T1000 (cell line): Measurements from ENCODE around the gene STKLD1.

Experiments used
- DNase-seq: peaks from one replicate; lab custom pipeline; 2025; ENCODE audit warnings: mixed read lengths; lab: John Stamatoyannopoulos, UW

Gene STKLD1

GRCh38 chr9:133417541-133418461, 41.6 kb downstream of the STKLD1 start, which contains the start of gene REXO4:
Gene REXO4, minus strand, starts transcription at chr9:133418010. Its CDS starts 166 bp downstream, at chr9:133417844.
- DNase-seq, result peak; percentile 82

GRCh38 chr9:133419005-133419404, 42.8 kb downstream of the STKLD1 start:
- no peak for DNase-seq

GRCh38 chr9:133420392-133420827, 44.2 kb downstream of the STKLD1 start:
- no peak for DNase-seq

DNA sequence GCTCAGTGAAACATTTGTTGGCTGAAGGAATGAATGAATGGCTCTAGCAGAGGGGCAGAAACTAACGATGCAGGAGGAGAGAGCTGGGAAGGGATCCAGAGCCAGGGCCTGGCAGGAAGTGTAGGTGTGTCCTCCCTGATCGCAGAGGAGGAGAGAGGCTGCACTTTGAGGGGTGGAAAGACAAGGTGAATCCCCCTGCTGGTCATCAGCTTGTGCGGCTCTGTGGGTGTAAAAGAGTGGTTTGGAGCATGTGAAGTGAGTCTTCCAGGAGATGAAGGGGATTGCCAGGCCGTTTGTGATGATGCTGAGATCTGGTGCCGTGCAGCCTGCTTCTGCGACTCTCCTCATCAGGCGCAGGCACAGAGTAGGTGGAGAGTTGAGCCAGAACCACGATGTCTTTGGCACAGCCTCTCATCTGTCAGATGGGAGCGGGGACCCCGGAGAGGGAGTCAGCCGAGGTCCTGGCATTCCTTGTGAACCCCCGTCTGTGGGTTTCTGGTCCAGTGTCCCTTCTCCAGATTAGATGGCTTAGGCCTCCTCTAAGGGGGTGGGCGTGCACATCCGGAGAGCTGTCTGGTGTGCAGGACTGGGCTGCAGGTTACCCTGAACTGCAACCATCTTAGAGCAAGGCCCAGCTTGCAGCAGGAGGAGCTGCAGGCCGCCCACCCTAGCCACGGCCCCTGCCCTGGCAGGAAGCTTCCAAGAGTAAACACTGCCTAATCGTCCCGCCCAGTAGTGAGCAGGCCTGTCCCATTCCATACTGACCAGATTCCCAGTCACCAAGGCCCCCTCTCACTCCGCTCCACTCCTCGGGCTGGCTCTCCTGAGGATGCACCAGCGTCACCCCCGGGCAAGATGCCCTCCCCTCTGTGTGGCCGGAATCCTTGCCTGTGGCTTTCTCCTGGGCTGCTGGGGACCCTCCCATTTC, 45.7 kb downstream of the STKLD1 start, which contains the start of gene ADAMTS13:
Gene ADAMTS13, plus strand, starts transcription at position 753 of the 928 bp plus-strand sequence. Its CDS starts 77 bp downstream, at position 830.
- DNase-seq, result no peak

- DNase-seq, result no peak
Measured at GRCh38 chr9:133423216-133423615, 47.0 kb downstream of the STKLD1 start.

DNA sequence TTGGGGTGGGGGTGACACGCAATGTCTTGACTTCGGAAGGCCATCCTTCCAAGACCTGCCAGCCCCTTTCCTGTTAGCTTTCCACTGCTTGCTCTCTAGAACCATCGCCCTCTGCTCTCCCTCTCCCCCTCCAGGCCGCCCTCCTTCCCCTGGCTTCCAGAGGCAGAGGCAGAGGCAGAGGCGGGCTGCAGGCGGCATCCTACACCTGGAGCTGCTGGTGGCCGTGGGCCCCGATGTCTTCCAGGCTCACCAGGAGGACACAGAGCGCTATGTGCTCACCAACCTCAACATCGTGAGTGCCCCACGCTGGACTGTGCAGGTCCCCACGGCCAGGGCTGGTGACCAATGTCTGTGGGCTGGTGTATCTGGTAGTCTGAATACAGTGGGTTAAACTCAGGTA, 48.0 kb downstream of the STKLD1 start:
- DNase-seq, result no peak

DNA sequence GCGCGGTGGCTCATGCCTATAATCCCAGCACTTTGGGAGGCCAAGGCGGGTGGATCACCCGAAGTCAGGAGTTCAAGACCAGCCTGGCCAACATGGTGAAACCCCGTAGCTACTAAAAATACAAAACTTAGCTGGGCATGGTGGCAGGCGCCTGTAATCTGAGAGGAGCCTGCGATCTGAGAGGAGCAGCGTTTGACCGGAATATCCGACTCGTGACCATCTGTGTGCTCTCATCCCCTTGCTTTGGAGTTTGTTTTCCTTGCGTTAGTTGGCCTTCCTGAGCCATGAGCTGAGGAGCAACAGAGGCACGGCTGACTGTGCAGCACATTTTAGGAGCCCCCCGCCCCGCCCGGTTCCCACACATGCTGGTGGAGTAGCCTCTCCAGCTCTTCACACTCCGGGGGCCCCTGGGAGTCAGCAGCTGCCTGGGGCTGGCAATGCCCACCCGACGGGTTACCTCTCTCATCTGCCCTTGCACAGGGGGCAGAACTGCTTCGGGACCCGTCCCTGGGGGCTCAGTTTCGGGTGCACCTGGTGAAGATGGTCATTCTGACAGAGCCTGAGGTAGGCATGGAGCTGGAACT, 49.0 kb downstream of the STKLD1 start:
- no peak for DNase-seq

- DNase-seq, result no peak
Measured at GRCh38 chr9:133426011-133426410, 49.8 kb downstream of the STKLD1 start.

GRCh38 chr9:133427658-133428348, 51.6 kb downstream of the STKLD1 start:
- DNase-seq, result no peak

DNA sequence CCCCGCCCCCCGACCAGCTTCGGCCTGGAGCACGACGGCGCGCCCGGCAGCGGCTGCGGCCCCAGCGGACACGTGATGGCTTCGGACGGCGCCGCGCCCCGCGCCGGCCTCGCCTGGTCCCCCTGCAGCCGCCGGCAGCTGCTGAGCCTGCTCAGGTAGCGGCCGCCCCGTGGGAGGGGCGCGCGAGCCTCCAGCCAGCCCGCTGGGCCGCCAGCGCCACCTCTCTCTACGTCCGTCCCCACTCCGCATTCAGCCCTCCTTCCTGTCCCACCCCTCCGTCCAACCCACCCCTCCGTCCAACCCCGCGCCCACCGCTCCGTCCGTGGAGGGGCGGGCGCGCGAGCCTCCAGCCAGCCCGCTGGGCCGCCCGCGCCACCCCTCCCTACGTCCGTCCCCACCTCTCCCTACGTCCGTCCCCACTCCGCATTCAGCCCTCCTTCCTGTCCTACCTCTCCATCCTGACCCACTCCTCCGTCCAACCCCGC, 52.5 kb downstream of the STKLD1 start:
- no peak for DNase-seq

DNA sequence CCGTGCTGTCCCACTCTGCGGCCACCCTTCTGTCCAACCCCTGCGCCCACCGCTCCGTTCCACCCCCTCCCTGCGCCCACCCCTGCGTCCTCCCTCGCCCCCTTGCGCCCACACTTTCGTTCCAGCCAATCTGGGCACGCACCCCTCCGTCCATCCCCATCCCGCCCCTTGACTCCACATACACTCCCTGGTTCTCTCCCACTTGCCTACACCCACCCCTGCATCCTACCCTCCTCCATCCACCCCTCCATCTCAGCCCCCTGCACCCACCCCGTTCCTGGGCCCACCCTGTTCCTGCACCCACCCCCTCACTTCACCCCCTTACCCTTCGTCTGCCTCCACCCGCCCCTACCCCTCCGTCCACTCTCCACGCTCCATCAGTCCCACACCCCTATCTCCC, 53.0 kb downstream of the STKLD1 start:
- DNase-seq, result no peak

DNA sequence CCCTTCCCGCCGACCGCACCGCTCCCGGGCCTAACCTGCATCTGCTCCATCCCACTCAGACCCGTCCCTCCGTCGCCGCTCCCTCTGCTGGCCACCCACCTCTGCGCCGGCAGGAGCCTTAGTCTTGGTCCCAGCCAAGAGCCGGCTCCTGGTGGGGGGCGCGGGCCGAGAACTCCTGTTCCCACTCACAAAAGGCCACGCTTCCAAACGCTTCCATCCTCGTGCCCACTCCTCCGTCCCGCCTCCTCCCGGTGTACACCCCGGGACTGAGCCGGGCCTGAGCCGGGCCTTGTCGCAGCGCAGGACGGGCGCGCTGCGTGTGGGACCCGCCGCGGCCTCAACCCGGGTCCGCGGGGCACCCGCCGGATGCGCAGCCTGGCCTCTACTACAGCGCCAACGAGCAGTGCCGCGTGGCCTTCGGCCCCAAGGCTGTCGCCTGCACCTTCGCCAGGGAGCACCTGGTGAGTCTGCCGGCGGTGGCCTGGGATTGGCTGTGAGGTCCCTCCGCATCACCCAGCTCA, 53.5 kb downstream of the STKLD1 start:
- no peak for DNase-seq

DNA sequence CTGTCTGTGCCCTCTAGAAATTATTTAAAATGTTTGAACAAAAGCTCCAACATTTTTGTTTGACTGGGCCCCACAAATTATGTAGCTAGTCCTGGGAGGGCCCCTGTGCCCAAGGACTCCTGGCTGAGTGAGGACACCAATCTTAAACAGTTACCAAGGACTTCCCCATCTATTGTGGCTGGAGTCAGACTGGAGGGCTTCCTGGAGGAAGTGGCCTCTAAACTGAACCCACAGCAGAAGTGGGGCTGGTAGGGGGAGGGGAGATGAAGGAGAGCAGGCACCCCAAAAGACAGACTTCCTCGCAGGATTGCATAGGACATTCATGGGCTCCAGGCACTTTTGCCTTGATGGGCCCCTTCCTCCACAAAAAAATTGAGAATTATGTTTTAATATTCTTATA, 54.1 kb downstream of the STKLD1 start:
- no peak for DNase-seq

DNA sequence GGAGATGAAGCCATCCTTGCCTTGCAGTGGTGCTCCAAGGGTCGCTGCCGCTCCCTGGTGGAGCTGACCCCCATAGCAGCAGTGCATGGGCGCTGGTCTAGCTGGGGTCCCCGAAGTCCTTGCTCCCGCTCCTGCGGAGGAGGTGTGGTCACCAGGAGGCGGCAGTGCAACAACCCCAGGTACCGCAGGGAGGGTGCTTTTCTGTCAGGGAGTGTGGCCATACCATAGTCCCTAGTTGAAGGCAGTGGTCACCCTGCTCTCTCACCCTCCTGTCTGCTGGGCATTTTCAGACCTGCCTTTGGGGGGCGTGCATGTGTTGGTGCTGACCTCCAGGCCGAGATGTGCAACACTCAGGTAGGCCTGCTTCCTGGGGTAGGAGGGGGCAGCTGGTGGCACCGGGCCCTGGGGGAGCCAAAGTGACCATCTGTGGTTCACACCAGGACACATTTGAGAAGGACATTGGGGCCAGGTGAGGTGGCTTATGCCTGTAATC, 57.2 kb downstream of the STKLD1 start:
- no peak for DNase-seq

DNA sequence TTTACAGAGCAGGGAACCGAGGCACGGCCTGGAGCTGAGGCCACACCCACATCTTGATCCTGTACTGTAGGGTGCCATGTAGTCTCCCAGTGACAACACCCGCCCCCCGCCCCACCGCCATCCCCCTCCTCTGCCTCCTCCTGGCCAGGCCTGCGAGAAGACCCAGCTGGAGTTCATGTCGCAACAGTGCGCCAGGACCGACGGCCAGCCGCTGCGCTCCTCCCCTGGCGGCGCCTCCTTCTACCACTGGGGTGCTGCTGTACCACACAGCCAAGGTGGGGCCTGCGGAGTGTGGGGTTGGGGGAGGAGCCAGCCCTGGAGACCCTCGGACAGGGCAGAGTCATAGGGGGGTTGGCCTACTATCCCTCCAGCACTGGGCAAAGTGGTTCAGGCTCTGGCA, 60.5 kb downstream of the STKLD1 start:
- no peak for DNase-seq

GRCh38 chr9:133437753-133438531, 61.8 kb downstream of the STKLD1 start:
- no peak for DNase-seq

DNA sequence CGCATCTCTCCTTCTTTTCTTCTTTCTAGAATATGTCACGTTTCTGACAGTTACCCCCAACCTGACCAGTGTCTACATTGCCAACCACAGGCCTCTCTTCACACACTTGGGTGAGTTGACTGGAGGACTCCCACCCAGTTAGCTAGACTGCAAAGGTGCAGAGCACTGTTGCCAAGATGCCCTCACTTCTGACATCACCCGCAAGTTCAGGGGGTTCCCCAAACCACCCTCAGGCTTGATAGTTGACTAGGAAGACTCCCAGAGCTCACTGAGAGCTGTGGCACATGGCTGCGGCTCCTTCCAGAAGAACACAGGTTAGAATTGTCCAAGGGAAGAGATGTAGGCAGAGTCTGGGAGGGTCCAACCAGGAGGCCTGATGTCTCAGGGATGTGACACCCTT, 63.2 kb downstream of the STKLD1 start:
- no peak for DNase-seq

DNA sequence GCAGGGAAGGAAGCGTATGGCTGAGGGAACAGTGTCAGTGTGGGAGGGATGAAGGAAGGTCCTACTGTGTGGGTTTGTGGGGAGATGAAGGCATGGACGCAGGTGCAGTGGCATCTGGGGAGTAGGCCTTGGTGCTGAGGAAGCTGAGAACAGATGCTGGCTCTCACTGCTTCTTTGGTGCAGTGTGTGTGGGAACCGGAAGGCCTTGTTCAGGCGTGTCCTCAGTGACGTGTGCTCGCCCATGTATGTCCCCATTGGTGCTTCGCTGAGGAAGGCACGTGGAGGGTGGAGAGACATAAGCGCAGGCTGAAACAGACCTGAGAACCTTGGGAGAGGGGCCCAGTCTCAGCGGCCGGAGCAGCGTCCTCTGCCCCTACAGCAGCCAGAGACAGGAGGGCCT, 64.7 kb downstream of the STKLD1 start:
- DNase-seq, result no peak

GRCh38 chr9:133441571-133441970, 65.4 kb downstream of the STKLD1 start:
- no peak for DNase-seq

DNA sequence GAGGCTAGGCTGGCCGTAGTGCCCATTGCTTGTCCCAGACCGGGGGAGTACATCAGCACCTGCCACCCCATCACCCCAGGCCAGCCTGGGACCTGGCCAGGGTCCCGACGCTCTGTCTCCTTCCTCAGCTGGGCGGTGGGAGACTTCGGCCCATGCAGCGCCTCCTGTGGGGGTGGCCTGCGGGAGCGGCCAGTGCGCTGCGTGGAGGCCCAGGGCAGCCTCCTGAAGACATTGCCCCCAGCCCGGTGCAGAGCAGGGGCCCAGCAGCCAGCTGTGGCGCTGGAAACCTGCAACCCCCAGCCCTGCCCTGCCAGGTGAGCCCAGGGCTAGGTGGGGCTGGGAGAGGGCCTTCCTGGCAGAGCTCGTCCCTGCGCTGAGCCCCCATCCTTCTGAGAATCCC, 67.1 kb downstream of the STKLD1 start:
- no peak for DNase-seq
